Left lung (tissue), 10 donors: ENCODE data around the gene ST13. TPM values are rescaled to one million over a fixed set of nuclear protein-coding genes. Genes with fewer than 3 reads are reported as not detected.
"Not testable (repeated sequence)": the region's sequence is repeated elsewhere in the genome, so short reads cannot be mapped to it uniquely, and the experiment has no call there.

Experiments
- ATAC-seq: fragments of 200-7000 bp; cut with Tn5 transposase; one replicate; pipeline ENCODE4 v1.9.1; 2020; ENCODE audit warnings: moderate library complexity
- DNase-seq, 4 donors: peaks; one replicate each; pipeline ENCODE4 v3.0.0-alpha.2; 2013 to 2020
- H3K27ac ChIP-seq, 2 donors: fragments of 200-600 bp; sonication (generic) in 1 of 2; one replicate each; pipeline versions ENCODE4 v1.5.0 to v1.8.0; 2020 to 2021
- H3K27me3 ChIP-seq, 2 donors: fragments of 200-600 bp; sonication (generic) in 1 of 2; one replicate each; pipeline versions ENCODE4 v1.5.0 to v1.8.0; 2020 to 2021
- H3K36me3 ChIP-seq, 2 donors: fragments of 200-600 bp; sonication (generic) in 1 of 2; one replicate each; pipeline versions ENCODE4 v1.5.0 to v1.8.0; 2020 to 2021
- H3K4me1 ChIP-seq, 2 donors: fragments of 200-600 bp; one replicate each; pipeline ENCODE4 v1.8.0; 2021
- H3K4me3 ChIP-seq, 2 donors: fragments of 200-600 bp; sonication (generic) in 1 of 2; one replicate each; pipeline versions ENCODE4 v1.5.0 to v1.8.0; 2020 to 2021; ENCODE audit warnings: mild to moderate bottlenecking in 1 of 2
- H3K9me3 ChIP-seq, 2 donors: fragments of 200-600 bp; sonication (generic) in 1 of 2; one replicate each; pipeline versions ENCODE4 v1.5.0 to v1.8.0; 2020 to 2021
- CTCF ChIP-seq, 2 donors: fragments of 200-600 bp; sonication (generic) in 1 of 2; IDR thresholded peaks; one replicate each; pipeline versions ENCODE4 v1.5.0 to v1.8.0; 2021; ENCODE audit warnings: antibody characterized with exemption in 2 of 2
- intact Hi-C, 2 donors: fragments of 100-400 bp; cut with DNase I; formaldehyde crosslinking; loops; one replicate each; pipeline versions ENCODE4 v1.11.2 to v1.14.2; 2022
- microRNA-seq, 2 donors: library from miRNA; unstranded; fragments of <30 nt; microRNA quantifications; one replicate each; pipeline ENCODE4, GENCODE V29; 2019
- polyA plus RNA-seq, 6 donors: library from polyadenylated mRNA; unstranded; fragments of 120-200 nt; gene quantifications; one replicate each; pipeline ENCODE4 v1.2.1, GENCODE V29; 2013; ENCODE audit not compliant: insufficient read length in 6 of 6
- total RNA-seq, 2 donors: library from RNA; stranded (reverse); fragmentation: NEBNext Ultra II Directional; extraction: Animal tissue kit (Norgen Biotek cat#: 25700); gene quantifications; one replicate each; pipeline ENCODE4 v1.2.1, GENCODE V29; 2021
- donor health status: DM: no; HTN: yes; CAD: no.
- donor health status: DM: no; HTN: no; CAD: no.

Gene ST13
- total and polyA plus RNA-seq, 8 donors: 161 to 638 (median 566) TPM

- ATAC-seq: no peak
- intact Hi-C loops: no loop called here
These were observed 65.2 kb downstream of the ST13 start for GRCh38 chr22:40791241-40791640.

GRCh38 chr22:40789131-40789530 lies 67.3 kb downstream of the ST13 start:
- Histone ChIP-seq H3K27me3 (no peaks in the 10 kb centered on the region), H3K36me3 (peaks cover 0 to 77% of the 10 kb centered on the region in 2 donors), H3K4me3 (no peak overlapping the region), H3K9me3 (no peaks in the 10 kb centered on the region), H3K4me1 (no peaks in the 10 kb centered on the region), H3K27ac (no peak overlapping the region)
- no peak for DNase-seq
- no peak for ATAC-seq
- no peak for TF ChIP-seq CTCF (IDR thresholded peaks at IDR 0.05)
- intact Hi-C loops: no loop called here

More at GRCh38 chr22:40791241-40791640, 65.2 kb downstream of the ST13 start:
- no peaks in the 10 kb centered on the region for H3K27me3 ChIP-seq
- H3K9me3 ChIP-seq: no peaks in the 10 kb centered on the region
- peaks cover 0 to 59% of the 10 kb centered on the region in 2 donors for H3K36me3 ChIP-seq
- DNase-seq: no peak
- no peak overlapping the region for H3K4me3 ChIP-seq
- H3K27ac ChIP-seq: no peak overlapping the region
- H3K4me1 ChIP-seq: no peaks in the 10 kb centered on the region
- no peak for TF ChIP-seq CTCF (IDR thresholded peaks at IDR 0.05)

GRCh38 chr22:40782521-40782920 lies 73.9 kb downstream of the ST13 start:
- no peaks in the 10 kb centered on the region for H3K27me3 ChIP-seq
- H3K36me3 ChIP-seq: peaks cover 0 to 47% of the 10 kb centered on the region in 2 donors
- no peaks in the 10 kb centered on the region for H3K9me3 ChIP-seq
- H3K27ac ChIP-seq: no peak overlapping the region
- H3K4me3 ChIP-seq: no peak overlapping the region
- ATAC-seq (no peak), DNase-seq (no peak)
- no peak for TF ChIP-seq CTCF (IDR thresholded peaks at IDR 0.05)
- intact Hi-C loops: no loop called here
- H3K4me1 ChIP-seq: no peaks in the 10 kb centered on the region

- DNase-seq, H3K27me3 ChIP-seq, H3K27ac ChIP-seq, H3K9me3 ChIP-seq, H3K4me1 ChIP-seq, H3K4me3 ChIP-seq, intact Hi-C loops, ATAC-seq: not testable (repeated sequence)
- peaks cover 0 to 47% of the 10 kb centered on the region in 2 donors for H3K36me3 ChIP-seq
These were observed 74.7 kb downstream of the ST13 start for GRCh38 chr22:40781749-40782148.

Small RNA genes lying within 50 kb of the gene (microRNA-seq; reads per million reads assigned to microRNA genes)
- gene MIR4766: 0.14 to 0.67 reads per million in 2 donors

Other genes with a start within 250 kb of the ST13 start
- gene MRTFA, start 219.9 kb downstream of the ST13 start, total RNA-seq: 10 to 100 TPM; 56.1 to 58.0 TPM
- gene MRTFA, start 219.9 kb downstream of the ST13 start, polyA plus RNA-seq: 10 to 100 TPM; 22.5 to 29.7 (median 25.5) TPM
- under 1 TPM in 1 of 2 donors, not detected in 1; 0.23 TPM for gene MCHR1, start 177.2 kb downstream of the ST13 start, total RNA-seq
- gene MCHR1, start 177.2 kb downstream of the ST13 start, polyA plus RNA-seq: under 1 TPM in 5 of 6 donors, not detected in 1; 0.12 to 0.42 (median 0.24) TPM
- gene SLC25A17, start 37.3 kb downstream of the ST13 start, total RNA-seq: 10 to 100 TPM; 18.3 to 18.5 TPM
- gene SLC25A17, start 37.3 kb downstream of the ST13 start, polyA plus RNA-seq: 10 to 100 TPM; 30.1 to 36.9 (median 34.4) TPM
- 10 to 100 TPM; 23.2 to 24.6 TPM for gene XPNPEP3, start 509 bp upstream of the ST13 start, total RNA-seq
- gene XPNPEP3, start 509 bp upstream of the ST13 start, polyA plus RNA-seq: 10 to 100 TPM; 12.1 to 25.6 (median 19.3) TPM
- gene DNAJB7, start 5.5 kb upstream of the ST13 start, total RNA-seq: not detected
- gene DNAJB7, start 5.5 kb upstream of the ST13 start, polyA plus RNA-seq: 1 to 10 TPM in 4 of 6 donors, under 1 TPM in 2; 0.89 to 1.3 (median 1.1) TPM
- gene RBX1, start 94.7 kb upstream of the ST13 start, total RNA-seq: 10 to 100 TPM; 51.3 to 57.7 TPM
- gene RBX1, start 94.7 kb upstream of the ST13 start, polyA plus RNA-seq: 10 to 100 TPM; 67.3 to 75.8 (median 69.3) TPM
- 10 to 100 TPM; 63.3 to 73.8 TPM for gene EP300, start 236.0 kb upstream of the ST13 start, total RNA-seq
- gene EP300, start 236.0 kb upstream of the ST13 start, polyA plus RNA-seq: 10 to 100 TPM; 73.0 to 80.1 (median 77.8) TPM